Neural progenitor cell (in vitro differentiated cells): ENCODE measurements around the gene TTYH2.

Experiments used
- EZH2 ChIP-seq: fragments of 200-600 bp; sonication (generic); IDR thresholded peaks from 2 replicates; pipeline ENCODE4 v1.6.1; 2017; ENCODE audit warnings: antibody characterized with exemption, mild to moderate bottlenecking, moderate library complexity
- TF ChIP-seq, protein P1 (sequence below): fragments of 200-600 bp; sonication (generic); IDR thresholded peaks from 2 replicates; pipeline ENCODE4 v1.5.1; 2017; ENCODE audit warnings: antibody characterized with exemption, mild to moderate bottlenecking

DNA sequence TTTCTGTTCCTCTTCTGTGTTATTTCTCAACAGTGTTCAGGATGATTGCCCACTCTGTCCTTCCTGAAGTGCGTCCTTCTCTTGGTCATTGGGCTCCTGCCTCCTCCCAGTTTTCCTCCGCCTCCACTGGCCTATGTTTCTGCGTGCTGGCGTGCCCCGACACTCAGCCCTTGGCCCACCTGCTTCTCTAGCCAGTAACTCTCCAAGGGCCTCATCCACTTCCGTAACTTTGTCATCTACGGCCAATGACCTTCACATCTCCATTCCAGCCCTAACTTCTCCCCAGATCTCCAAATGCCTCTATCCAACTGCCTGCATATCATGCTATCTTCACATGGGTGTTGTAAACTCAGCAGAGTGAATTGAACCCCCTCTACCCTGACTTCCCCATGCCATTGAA lies 49.5 kb upstream of the TTYH2 start:
- TF ChIP-seq, protein P1, sequence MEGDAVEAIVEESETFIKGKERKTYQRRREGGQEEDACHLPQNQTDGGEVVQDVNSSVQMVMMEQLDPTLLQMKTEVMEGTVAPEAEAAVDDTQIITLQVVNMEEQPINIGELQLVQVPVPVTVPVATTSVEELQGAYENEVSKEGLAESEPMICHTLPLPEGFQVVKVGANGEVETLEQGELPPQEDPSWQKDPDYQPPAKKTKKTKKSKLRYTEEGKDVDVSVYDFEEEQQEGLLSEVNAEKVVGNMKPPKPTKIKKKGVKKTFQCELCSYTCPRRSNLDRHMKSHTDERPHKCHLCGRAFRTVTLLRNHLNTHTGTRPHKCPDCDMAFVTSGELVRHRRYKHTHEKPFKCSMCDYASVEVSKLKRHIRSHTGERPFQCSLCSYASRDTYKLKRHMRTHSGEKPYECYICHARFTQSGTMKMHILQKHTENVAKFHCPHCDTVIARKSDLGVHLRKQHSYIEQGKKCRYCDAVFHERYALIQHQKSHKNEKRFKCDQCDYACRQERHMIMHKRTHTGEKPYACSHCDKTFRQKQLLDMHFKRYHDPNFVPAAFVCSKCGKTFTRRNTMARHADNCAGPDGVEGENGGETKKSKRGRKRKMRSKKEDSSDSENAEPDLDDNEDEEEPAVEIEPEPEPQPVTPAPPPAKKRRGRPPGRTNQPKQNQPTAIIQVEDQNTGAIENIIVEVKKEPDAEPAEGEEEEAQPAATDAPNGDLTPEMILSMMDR: no peak
- TF ChIP-seq EZH2: no peak
